PFSK-1 (cell line): Measurements from ENCODE around the gene FASTKD2.

Experiments
- FOXP2 ChIP-seq: optimal IDR thresholded peaks from 2 replicates; pipeline ENCODE3; 2011; ENCODE audit warnings: borderline replicate concordance, control low read depth, inconsistent platforms; ENCODE audit not compliant: insufficient read depth; ENCODE audit errors: extremely low read length, extremely low read depth
- POLR2AphosphoS5 ChIP-seq: IDR thresholded peaks from 2 replicates; pipeline ENCODE4 v1.6.1; 2012; ENCODE audit warnings: low read depth, mild to moderate bottlenecking, control low read depth, low read length, moderate library complexity
- TAF1 ChIP-seq: IDR thresholded peaks from 2 replicates; pipeline ENCODE4 v1.6.1; 2012; ENCODE audit warnings: low read length, control low read depth, borderline replicate concordance; ENCODE audit not compliant: insufficient read depth

GRCh38 chr2:206833291-206833690, 67.9 kb downstream of the FASTKD2 start:
- TF ChIP-seq FOXP2: no peak
- TF ChIP-seq TAF1: no peak
- no peak for TF ChIP-seq POLR2AphosphoS5
